ENCODE data around the gene FYN.

The FYN gene

DNA sequence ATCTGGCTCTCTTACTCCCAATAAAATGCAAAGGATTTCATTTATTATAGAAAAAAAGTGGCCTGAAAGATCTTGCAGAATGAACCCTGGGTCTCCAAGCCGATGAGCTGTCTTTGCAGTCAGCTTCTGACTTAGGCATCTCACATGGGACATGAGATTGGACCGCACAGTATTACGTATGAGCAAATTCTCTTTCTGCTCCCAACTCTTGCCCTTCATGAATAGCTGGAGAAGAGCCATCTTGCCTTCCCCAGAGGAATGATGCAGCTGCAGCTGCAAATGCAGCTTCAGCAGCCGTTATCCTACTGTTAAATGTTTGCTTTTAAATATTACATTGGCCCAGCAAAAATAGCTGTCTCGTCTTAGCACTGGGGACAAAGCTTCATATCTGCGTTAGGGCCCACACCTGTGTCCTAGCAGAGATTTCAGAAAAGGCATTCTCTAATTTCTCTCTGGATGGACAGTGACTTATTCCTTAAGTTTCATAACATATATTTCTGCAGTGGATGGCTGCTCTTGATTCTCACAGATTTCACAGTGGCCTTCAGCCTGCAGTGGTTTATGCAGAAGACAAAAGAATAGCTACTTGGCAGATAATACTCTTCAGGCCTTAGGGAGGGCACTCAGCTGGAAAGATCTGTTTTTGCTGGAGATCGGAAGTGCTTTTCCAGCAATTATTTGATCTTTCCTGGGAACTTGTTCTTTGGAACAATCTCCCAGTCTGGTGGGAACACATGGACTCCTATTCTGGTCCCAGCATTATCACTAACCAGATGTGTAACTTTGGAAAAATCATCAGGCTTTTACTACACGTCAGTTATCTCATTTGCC is 129.2 kb downstream of the FYN start:
- no peak for DNase-seq

DNA sequence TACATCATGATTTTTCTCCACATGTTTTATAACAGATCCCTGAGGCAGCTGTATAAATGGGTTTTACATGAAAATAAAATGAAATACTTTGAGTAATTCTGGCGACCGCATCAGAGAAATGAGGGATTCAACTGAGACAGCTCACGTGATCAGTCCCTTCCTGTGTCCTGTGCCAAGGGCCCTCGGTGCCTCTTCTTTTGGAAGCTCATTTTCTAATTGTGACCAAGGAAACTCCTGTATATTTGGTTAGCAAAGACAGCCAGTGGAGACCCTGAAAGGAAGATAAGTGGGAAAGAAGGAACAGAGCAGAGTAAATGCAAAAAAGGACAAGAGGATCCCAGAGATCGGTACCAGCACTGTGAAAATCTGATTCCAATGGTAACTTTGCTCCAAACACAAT is 129.9 kb downstream of the FYN start:
- no peak for DNase-seq

DNA sequence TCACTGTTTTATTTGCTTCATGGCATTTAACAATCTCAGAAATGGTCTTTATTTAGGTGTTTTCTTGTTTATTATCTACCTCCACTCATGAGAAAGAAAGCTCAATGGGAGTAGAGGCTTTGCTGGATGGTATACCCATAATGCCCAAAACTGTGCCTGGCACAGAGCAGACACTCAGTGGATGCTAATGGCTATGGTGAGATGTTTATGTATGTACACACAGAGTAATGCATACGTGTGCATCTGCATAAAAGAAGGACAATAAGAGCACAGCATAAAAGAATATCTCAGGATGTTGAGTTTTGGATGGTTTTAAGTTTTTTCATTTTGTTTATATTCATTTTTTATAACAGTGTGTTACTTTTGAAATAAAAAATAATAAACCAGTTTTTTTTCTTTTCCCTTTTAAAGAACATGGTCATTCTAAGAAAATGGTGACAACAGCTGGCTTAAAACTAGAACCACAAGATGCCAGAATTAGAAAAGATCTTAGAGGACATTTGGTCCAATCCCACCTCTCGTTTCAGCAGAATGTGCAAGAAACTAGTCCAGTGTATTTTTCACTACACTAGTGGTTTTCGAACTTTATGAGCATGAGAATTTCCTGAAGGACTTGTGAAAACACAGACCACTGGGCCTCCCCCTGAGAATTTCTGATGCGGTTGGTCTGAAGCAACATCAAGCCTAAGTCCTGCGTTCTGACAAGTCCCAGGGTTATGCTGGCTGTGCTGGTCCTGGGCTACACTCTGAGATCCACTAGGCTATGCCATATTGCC is 131.9 kb downstream of the FYN start:
- no peak for DNase-seq

DNA sequence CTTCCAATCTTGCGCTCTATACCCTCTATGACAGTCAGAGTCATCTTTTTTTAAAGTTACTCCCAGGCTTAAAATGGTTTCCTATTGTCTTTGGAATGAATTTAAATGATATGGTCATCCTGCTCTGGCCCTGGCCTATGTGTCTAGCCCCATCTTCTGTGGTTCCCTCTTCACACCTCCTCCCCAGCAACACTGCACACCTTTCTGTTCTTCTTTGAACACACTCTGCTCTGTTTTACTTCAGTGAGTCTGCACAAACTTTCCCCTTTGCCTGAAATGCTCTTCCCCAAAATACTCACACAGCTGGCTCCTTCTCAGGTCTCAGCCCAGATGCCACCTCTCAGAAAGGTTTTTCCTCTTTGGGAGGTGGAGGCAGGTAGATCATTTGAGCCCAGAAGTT is 132.7 kb downstream of the FYN start:
- no peak for DNase-seq

DNA sequence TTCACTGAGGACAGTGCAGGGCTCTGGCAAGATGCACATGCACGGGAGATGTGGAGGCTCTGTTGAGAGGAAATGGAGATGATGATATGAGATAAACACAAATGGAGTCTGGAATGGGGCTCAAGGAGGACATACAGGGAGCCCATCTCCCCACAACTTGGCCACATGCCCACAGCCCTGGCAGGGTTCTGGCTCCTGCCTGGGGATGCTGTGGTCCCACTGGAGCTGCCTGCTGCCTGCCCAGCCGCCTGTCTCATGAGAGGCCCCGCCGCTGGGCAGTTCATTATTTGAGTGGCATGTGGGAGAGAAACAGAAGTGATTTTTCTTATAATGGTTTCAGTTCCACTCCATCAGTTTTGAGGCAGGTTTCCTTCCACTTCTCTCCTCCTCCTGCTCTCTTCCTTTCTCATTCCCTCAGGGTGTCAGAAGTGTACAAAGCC is 134.0 kb downstream of the FYN start:
- DNase-seq, result no peak

DNA sequence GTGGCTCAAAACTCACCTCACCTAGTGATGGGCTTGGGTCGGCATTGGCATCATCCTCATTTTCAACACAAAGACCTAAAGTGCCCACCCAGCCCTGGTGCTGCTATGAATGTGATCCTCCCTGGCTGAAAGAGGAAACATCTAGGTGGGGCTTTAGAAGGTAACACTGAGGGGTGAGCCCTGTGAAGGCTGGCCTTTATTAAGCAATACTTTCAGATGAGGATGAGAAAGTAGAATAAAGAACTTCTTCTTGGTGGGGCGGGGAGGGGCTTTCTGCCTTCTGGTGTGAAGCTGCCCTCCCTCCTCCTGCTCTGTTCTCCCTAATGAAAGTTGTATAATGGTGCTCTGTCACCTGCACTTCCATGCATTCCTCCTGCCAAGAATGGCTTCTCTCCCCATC is 134.6 kb downstream of the FYN start:
- no peak for DNase-seq

DNA sequence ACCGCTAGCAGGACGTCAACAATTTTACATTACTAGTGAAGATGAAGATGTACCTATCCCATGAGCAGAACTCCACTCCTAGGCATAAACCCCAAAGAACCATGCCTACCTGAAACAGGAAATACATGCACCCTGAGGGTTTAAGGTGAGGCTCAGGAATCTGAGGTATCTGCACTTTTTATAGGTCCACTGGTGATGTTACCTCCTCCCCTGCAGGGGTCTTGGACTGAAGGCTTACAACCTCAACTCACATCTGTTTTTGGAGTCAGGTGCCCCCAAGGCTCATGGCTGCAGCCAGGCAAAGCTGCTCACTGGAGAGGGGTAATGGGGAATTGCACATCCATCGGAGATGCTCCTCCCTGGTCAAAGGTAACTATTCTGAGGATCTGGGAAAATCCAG is 135.1 kb downstream of the FYN start:
- no peak for DNase-seq

DNA sequence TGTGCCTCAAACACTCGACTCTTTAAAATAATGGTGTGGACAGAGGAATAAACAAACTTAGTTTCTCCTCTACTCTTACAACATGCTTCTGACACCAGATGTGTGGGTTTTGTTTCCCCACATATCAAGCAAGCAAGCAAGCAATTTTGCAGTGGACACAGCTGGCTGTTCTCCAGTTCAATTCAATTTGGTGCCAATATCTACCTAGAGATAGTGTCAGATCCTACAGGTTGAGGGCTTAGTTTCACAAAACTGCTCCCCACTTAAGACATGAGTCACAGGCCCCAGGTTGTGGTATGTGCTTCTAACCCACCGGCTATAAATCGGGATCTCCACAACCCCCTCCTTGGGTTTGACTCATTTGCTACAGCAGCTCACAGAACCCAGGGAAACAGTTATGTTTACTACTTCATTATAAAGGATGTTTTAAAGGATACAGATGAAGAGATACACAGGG is 136.2 kb downstream of the FYN start:
- DNase-seq, result no peak

DNA sequence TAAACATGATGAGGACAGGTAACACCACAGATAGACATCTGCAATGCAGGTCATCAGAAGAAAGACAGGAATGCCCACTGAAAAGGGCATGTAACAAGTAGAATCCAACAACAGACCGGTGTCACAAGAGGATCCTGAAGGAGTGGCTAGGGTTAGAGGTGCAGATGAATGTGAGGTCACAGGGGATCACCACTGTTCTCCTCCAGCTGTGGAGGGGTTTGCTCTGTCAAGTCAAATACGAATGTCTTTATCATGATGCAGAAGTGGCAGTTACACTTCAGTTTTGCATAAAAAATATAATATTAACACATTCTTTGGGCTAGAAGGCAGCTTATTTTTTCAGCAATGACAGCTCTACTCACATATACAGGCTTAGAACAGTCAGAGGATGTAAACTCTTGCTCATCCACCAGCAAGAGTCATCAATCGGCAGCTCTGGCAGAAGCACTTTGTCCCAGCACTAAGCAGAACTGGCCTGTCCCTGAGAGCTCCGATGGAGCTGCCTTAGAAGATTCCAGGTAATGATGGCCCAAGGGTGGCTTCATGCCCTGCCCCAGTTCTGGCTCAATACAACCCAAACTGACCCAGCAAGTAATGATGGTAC is 137.1 kb downstream of the FYN start:
- DNase-seq, result no peak

DNA sequence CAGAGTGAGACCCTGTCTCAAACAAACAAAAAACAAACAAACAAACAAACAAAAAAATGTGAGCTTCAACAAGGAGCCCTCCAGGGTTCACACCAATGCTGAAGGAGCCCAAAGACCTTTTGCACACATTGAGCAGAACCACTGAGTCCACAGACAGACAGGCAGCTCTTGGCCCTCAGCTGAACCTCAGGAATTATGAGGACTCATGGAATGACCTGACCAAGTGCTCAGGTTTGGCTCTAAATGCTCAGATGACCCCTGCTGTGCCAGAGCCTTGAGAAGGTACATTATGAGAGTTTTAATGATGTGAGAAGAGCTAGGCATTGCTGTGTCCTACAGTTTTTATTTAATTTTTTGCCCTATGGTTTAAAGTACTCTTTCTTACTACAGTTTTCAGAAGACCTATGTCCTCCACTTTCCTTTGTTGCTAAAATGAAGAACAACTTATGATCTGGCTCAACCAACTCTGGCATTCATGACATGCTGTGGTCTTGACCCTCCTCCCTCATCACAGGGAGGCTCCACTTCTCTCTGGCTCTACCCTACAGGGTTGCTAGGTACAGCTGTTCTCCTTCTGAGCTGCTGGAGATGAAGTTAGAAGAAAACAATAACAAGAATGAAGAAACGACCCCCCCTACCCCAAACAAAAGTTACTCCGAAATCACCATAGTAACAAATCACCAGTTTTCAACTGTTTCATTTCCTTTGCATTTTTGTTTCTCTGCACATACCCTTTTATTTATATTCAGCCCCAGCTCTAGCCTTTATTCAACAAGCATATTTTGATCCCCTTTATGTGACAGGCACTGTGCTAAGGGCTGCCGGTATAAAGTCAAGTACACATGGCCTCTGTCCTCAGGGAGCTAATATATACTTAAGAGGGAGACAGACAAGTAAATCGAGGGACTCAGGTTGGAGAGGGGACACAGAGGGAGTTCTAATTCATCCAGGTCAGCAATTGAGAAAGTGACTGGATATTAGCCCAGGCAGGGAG is 138.9 kb downstream of the FYN start:
- DNase-seq, result no peak

DNA sequence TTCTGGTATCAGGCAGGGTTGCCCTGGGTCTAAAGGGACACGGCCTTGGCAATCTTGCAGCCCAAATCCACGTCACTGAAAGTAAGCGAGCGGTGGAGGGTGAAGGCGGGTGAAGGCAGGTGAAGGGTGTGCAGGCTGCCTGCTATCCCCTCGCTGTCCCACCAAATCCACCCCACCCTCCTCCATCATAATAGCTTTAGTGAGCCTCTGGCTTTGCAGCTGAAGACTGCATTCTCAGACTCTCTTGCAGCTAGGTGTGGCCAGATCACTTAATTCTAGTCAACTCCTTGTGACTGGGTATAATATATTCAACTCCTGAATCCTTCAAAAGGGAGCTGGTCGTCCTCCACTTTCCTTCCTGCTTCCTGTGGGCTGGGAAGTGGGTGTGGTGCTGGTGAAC is 140.9 kb downstream of the FYN start:
- DNase-seq, result no peak

DNA sequence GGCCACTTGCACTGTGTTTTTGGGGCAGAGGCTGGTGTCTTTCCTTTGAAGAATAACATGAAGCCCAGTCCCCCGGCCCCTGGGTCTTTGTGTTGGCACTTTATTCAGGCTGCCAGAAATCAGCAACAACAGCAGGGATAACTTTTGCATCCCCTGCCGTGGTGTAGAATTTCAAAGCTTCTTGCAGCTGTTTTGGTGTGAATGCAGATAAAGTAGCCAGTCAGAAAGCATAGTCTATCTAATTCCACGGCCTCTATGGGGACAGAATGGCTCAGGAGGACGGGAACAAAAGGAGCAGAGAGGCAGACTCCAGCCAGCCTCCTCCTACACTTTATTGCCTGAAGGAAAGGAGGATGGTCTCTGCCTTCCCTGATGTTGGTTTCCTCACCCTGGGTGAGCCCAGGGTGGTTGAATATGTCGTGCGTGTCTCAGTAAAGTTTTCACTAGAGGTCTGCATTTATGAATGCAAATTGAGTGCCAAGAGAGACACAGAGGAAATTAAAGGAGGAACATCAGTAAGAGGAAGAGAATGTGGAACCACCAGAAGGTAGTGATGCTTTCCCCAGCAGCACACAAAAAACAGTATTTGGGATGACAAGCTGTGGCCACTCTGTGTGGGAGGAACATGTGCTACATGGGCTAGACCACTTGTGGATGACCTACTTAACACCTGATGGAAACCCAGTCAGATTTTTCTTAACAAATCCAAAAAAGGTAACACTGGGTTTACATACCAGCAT is 141.6 kb downstream of the FYN start:
- DNase-seq, result no peak

DNA sequence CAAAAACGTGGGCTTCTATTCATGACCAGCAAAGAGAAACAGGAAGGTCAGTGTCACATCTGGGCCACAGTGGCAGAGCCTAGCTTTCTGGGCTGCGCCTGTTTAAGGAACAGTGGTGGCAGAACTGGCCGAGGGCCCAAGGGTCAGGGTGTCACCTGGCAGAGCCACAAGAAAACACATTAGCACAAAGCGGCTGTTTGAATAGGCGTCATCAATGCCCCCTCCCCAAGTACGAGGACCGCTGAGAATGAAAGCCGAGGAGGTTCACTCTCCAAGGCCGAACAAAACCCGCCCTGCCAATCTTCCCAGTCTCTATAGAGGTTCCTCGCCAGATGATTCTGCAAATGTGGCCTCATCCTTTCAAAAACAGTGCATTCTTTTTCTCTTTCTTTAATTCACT is 142.4 kb downstream of the FYN start:
- no peak for DNase-seq

DNA sequence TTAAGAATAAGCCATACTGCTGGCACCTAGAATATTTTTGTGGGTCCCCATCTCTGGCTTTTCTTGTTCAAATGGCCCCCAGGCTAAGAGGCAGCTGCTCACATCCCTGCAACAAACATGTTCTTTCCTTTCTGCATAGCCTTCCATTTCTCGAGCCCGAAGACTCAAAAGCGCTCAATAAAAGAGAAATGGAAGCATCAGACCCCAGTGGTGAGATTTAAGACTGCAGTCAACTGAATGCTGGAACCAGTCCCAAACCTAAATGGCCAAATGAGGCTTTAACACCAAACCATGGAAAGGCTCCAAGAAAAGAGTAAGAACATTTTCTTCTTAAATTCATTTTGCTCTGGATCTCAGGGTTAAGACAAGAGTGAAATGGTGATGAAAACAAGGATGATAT is 145.4 kb downstream of the FYN start:
- no peak for DNase-seq

DNA sequence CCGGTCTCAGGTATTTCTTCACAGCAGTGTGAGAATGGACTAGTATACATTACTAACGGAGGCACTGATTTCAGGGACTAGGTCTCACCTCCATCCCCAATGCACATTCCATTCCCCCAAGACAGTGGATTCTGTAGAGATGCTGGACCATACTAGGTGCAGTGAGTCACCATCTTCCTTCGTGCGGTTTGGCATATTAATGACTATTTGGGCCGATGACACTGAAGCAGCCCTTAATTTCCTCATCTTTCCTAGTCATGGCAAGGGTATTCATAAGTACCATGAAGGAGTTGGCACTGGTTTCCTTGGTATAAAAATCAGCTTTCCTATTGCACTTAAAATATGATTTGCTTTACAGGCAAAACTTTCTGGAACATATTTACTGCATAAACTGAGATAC is 146.2 kb downstream of the FYN start:
- DNase-seq, result no peak

DNA sequence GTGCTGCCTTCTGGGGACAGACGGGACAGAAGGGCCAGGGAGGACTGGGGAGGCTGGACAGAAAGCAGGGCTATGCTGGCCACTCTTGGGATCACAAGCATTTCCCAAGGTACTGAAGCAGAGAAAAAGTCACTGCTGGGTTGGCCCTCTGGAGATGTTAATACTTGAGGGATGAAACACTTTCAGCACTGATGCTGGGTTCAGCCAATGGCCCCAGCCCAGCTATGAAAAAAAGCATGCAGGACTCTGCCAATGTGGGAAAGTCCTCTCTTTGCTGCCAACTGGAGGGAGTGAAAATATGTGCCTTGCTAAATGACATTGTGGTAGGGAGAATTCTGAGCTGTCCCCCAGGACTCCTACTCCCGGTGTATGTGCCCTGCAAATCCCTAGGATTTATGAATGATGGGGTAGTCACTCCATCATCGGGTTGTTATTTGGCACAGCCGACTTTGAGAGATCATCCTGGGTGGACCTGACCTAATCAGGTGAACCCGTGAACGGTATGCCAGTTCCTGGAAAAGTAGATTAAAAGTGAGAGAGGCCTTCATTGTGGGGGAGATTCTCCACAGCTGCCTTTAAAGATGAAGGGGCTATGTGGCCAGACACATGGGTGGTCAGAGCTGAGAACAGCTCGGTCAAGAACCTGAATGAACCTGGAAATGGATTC is 147.7 kb downstream of the FYN start:
- DNase-seq, result no peak

DNA sequence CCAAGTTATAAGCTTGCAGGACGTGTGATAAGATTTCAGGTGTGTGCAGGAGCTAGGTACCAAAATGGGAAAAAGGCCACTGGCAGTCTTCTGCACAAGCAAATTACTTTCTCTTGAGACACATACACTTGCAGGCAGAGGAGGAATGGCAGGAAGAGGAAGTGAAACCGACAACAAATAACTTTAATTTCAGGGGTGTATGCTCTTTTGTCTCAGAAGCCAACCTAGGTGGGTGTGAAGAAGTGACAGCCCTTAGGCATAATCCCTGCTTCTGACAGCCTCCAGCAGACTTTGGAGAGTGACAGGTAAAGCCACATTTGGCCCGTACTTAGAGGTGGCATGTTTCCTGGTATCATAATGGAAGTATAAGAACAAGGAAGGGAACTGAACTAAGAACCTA is 148.7 kb downstream of the FYN start:
- DNase-seq, result no peak

DNA sequence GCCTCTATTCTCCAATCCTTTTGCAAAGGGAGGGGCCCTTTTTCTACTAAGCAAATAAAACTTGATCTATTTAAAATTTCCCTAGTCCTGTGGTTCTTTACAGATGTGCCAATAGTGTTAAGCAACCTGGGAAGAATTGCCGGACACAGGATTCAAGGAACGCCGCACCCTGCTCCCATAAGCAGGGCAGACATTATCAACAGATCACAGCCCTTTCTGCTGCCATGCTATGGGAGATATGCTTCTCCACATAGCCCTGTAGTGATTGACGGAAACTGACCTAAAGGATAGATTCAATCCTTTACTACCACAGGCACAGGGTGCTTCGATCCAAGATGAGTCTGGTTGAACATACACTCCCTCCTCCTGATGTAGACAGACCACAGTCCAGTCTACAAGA is 149.2 kb downstream of the FYN start:
- no peak for DNase-seq

DNA sequence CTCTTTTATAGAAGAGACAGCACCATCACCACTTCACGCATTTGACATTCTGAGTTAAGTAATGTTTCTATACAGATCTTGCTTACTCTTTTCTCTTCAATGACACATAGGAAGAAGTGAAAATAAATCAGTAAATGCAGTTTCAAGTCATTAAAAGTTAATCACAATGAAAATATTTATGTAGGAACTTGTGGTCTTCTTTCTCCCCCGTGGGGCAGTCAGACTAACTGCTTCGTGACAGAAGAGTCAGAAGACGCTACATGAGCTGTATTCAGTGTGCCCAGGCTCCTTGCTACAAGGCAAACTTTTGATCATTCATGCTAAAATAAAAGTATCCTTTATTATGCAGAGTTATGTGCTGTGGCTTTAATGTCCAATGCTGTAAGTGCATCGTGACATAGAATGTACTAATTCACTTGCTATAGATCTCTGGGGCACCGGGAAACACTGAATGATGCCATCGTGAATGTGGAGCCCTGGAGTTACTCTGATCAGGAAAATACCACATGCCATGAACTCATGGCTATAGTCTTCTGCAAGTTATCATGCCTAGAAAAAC is 149.8 kb downstream of the FYN start:
- DNase-seq, result no peak

DNA sequence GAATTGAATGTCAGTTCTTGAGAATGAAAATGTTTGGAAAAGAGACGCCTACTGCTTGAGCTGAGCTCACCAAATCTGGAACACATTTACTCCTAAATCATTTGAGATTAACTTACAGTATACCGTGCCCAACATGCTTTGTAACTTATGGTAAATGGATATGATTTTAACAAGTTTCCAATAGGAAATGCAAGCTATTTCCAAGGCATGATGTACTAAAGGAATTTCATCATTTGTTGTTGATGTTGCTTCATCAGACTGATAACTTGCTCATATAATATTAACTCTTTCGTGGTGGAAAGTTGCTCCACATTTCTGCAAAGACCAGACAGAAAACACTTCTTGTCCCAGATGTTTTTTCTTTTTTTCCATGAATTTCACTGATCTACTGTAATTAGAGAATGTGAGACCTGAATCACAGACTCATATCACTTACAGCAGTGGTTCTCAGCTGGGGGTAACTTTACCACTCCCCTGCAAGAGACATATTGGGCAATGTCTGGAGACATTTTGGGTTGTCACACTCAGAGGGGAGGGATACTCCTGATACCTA is 151.0 kb downstream of the FYN start:
- DNase-seq, result no peak

DNA sequence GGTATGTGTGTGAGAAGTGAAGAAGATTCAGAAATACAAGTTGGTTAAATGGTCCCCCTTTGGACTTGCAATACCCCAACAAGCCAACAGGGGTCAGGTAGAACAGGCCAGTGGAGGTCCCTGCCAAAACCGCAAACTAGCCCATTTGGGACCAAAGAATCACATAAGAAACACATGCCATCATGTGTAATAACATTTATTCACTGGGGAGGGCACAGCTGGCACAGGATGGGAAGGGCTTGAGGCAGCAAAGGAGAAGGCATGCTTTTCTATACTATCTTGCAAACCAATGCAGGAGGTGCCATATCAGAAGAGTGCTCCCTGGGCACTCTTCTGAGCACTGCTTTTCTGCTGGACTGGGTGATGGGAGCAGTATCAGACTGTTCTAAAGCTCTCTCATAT is 151.5 kb downstream of the FYN start:
- DNase-seq, result no peak

Data from SIG-M5 (cell line).